Nephron progenitor cell (in vitro differentiated cells): ENCODE measurements around the gene UGT2B11.
"Not testable (repeated sequence)": the region's sequence is repeated elsewhere in the genome, so short reads cannot be mapped to it uniquely, and the experiment has no call there.

Experiments used
- DNase-seq: peaks from one replicate; pipeline ENCODE4 v3.0.0; 2021
- H3K27ac Mint-ChIP-seq: 2 replicates; pipeline ENCODE4 v1.8.0; 2021; ENCODE audit warnings: mild to moderate bottlenecking, moderate library complexity, mixed read lengths
- H3K27me3 Mint-ChIP-seq: 2 replicates; pipeline ENCODE4 v1.8.0; 2021; ENCODE audit warnings: mild to moderate bottlenecking, low read depth, mixed read lengths; ENCODE audit not compliant: poor library complexity
- H3K36me3 Mint-ChIP-seq: 2 replicates; pipeline ENCODE4 v1.8.0; 2021; ENCODE audit warnings: low read depth, mixed read lengths
- H3K4me1 Mint-ChIP-seq: 2 replicates; pipeline ENCODE4 v1.8.0; 2021; ENCODE audit warnings: mixed read lengths
- H3K4me3 Mint-ChIP-seq: 2 replicates; pipeline ENCODE4 v1.8.0; 2021; ENCODE audit warnings: mild to moderate bottlenecking, moderate library complexity, mixed read lengths
- H3K9me3 Mint-ChIP-seq: 2 replicates; pipeline ENCODE4 v1.8.0; 2021; ENCODE audit warnings: mild to moderate bottlenecking, moderate library complexity, mixed read lengths
- CTCF ChIP-seq: fragments of 200-600 bp; sonication (generic); IDR thresholded peaks from 2 replicates; pipeline ENCODE4 v1.5.0; 2021; ENCODE audit warnings: antibody characterized with exemption

UGT2B11 gene

GRCh38 chr4:69224891-69225290 is 10.3 kb upstream of the UGT2B11 start:
- H3K9me3 Mint-ChIP-seq = no peaks in the 10 kb centered on the region
- DNase-seq = no peak
- peaks cover 8% of the 10 kb centered on the region for H3K4me1 Mint-ChIP-seq
- peak overlapping the region; percentile 87 for H3K27ac Mint-ChIP-seq
- no peak overlapping the region for H3K4me3 Mint-ChIP-seq
- TF ChIP-seq CTCF = no peak
- H3K27me3 Mint-ChIP-seq = no peaks in the 10 kb centered on the region
- no peaks in the 10 kb centered on the region for H3K36me3 Mint-ChIP-seq

GRCh38 chr4:69223277-69223676 is 8.7 kb upstream of the UGT2B11 start:
- not testable (repeated sequence) for H3K27me3 Mint-ChIP-seq, H3K9me3 Mint-ChIP-seq, H3K36me3 Mint-ChIP-seq, H3K27ac Mint-ChIP-seq, DNase-seq, H3K4me1 Mint-ChIP-seq, H3K4me3 Mint-ChIP-seq

- DNase-seq, H3K36me3 Mint-ChIP-seq, H3K27me3 Mint-ChIP-seq, H3K4me3 Mint-ChIP-seq, H3K4me1 Mint-ChIP-seq, H3K9me3 Mint-ChIP-seq, H3K27ac Mint-ChIP-seq: not testable (repeated sequence)
Observed at GRCh38 chr4:69218491-69218890, 3.9 kb upstream of the UGT2B11 start.

GRCh38 chr4:69210911-69211310 is 3.6 kb downstream of the UGT2B11 start:
- Mint-ChIP-seq H3K27ac (no peak overlapping the region), H3K4me3 (no peak overlapping the region), H3K9me3 (no peaks in the 10 kb centered on the region), H3K36me3 (no peaks in the 10 kb centered on the region), H3K4me1 (no peaks in the 10 kb centered on the region), H3K27me3 (peaks cover 4% of the 10 kb centered on the region)
- no peak for TF ChIP-seq CTCF
- DNase-seq = no peak

- not testable (repeated sequence) for H3K36me3 Mint-ChIP-seq, DNase-seq, H3K27me3 Mint-ChIP-seq, H3K9me3 Mint-ChIP-seq, H3K27ac Mint-ChIP-seq, H3K4me1 Mint-ChIP-seq, H3K4me3 Mint-ChIP-seq
Observed at GRCh38 chr4:69198506-69198905, 16.0 kb downstream of the UGT2B11 start.

GRCh38 chr4:69196209-69196965 is 18.2 kb downstream of the UGT2B11 start:
- no peak for TF ChIP-seq CTCF
- no peaks in the 10 kb centered on the region for H3K36me3 Mint-ChIP-seq
- no peaks in the 10 kb centered on the region for H3K27me3 Mint-ChIP-seq
- no peak for DNase-seq
- H3K4me3 Mint-ChIP-seq = no peak overlapping the region
- H3K4me1 Mint-ChIP-seq = no peaks in the 10 kb centered on the region
- H3K27ac Mint-ChIP-seq = no peak overlapping the region
- H3K9me3 Mint-ChIP-seq = peaks cover 4% of the 10 kb centered on the region

GRCh38 chr4:69194166-69194565 is 20.4 kb downstream of the UGT2B11 start:
- H3K27ac Mint-ChIP-seq = no peak overlapping the region

GRCh38 chr4:69191905-69192304 is 22.6 kb downstream of the UGT2B11 start:
- H3K27me3 Mint-ChIP-seq, H3K4me1 Mint-ChIP-seq, DNase-seq, H3K9me3 Mint-ChIP-seq, H3K36me3 Mint-ChIP-seq, H3K27ac Mint-ChIP-seq, H3K4me3 Mint-ChIP-seq: not testable (repeated sequence)

More at GRCh38 chr4:69194166-69194565, 20.4 kb downstream of the UGT2B11 start:
- Mint-ChIP-seq H3K4me1 (no peaks in the 10 kb centered on the region), H3K9me3 (peaks cover 4% of the 10 kb centered on the region), H3K36me3 (no peaks in the 10 kb centered on the region), H3K27me3 (no peaks in the 10 kb centered on the region), H3K4me3 (no peak overlapping the region)
- DNase-seq = no peak
- no peak for TF ChIP-seq CTCF

GRCh38 chr4:69190621-69191020 is 23.9 kb downstream of the UGT2B11 start:
- H3K4me1 Mint-ChIP-seq, H3K27me3 Mint-ChIP-seq, H3K4me3 Mint-ChIP-seq, H3K9me3 Mint-ChIP-seq, H3K36me3 Mint-ChIP-seq, DNase-seq, H3K27ac Mint-ChIP-seq: not testable (repeated sequence)

GRCh38 chr4:69181519-69182169 is 32.9 kb downstream of the UGT2B11 start:
- H3K4me3 Mint-ChIP-seq, H3K27ac Mint-ChIP-seq, H3K4me1 Mint-ChIP-seq, H3K9me3 Mint-ChIP-seq, H3K36me3 Mint-ChIP-seq, DNase-seq, H3K27me3 Mint-ChIP-seq: not testable (repeated sequence)
